Stimulated activated naive CD4-positive, alpha-beta T cell treated with Interleukin-2 at 50 U/mL for 16 hours (primary cell): ENCODE results near the gene ENTPD3.
A peak's percentile ranks its signal among the peaks of the same experiment; 100 is the strongest.
"Not testable (repeated sequence)": the region's sequence is repeated elsewhere in the genome, so short reads cannot be mapped to it uniquely, and the experiment has no call there.

Source experiments
- DNase-seq: peaks from one replicate; lab custom pipeline; 2025; lab: John Stamatoyannopoulos, UW

ENTPD3 gene

GRCh38 chr3:40407007-40407406 is 20.0 kb downstream of the ENTPD3 start:
- DNase-seq: no peak

- DNase-seq: no peak
Observed at GRCh38 chr3:40407611-40408010, 20.6 kb downstream of the ENTPD3 start.

GRCh38 chr3:40414270-40414669 is 27.3 kb downstream of the ENTPD3 start:
- no peak for DNase-seq

GRCh38 chr3:40417845-40418543 is 31.0 kb downstream of the ENTPD3 start:
- no peak for DNase-seq

- DNase-seq: no peak
Observed at GRCh38 chr3:40422861-40423260, 35.9 kb downstream of the ENTPD3 start.

GRCh38 chr3:40427045-40427669 is 40.2 kb downstream of the ENTPD3 start:
- DNase-seq: no peak

- no peak for DNase-seq
Observed at GRCh38 chr3:40432793-40433192, 45.8 kb downstream of the ENTPD3 start.

- DNase-seq: no peak
Observed at GRCh38 chr3:40437889-40438288, 50.9 kb downstream of the ENTPD3 start.

GRCh38 chr3:40445062-40445461 is 58.1 kb downstream of the ENTPD3 start:
- no peak for DNase-seq

GRCh38 chr3:40445880-40446279 is 58.9 kb downstream of the ENTPD3 start:
- no peak for DNase-seq

GRCh38 chr3:40450438-40450837 is 63.5 kb downstream of the ENTPD3 start:
- no peak for DNase-seq

- DNase-seq: no peak
Observed at GRCh38 chr3:40451551-40451950, 64.6 kb downstream of the ENTPD3 start.

GRCh38 chr3:40452057-40452456 is 65.1 kb downstream of the ENTPD3 start:
- no peak for DNase-seq

- no peak for DNase-seq
Observed at GRCh38 chr3:40452562-40452875, 65.5 kb downstream of the ENTPD3 start.

GRCh38 chr3:40452876-40453730 is 66.1 kb downstream of the ENTPD3 start:
- DNase-seq: peak; percentile 97

- DNase-seq: no peak
Observed at GRCh38 chr3:40453933-40454332, 66.9 kb downstream of the ENTPD3 start.

GRCh38 chr3:40455328-40455727 is 68.3 kb downstream of the ENTPD3 start:
- no peak for DNase-seq

GRCh38 chr3:40456279-40456939 is 69.4 kb downstream of the ENTPD3 start:
- DNase-seq: no peak

- peak; percentile 95 for DNase-seq
Observed at GRCh38 chr3:40456940-40457823, 70.2 kb downstream of the ENTPD3 start, which contains the start of gene RPL14. TSS of gene RPL14 (plus strand) at chr3:40457339. CDS start at chr3:40457472, 133 bp downstream.

GRCh38 chr3:40458473-40458872 is 71.5 kb downstream of the ENTPD3 start:
- no peak for DNase-seq

- DNase-seq: not testable (repeated sequence)
Observed at GRCh38 chr3:40460481-40460880, 73.5 kb downstream of the ENTPD3 start.
